ENCODE results near the gene RAB37.

RAB37 gene, protein sequence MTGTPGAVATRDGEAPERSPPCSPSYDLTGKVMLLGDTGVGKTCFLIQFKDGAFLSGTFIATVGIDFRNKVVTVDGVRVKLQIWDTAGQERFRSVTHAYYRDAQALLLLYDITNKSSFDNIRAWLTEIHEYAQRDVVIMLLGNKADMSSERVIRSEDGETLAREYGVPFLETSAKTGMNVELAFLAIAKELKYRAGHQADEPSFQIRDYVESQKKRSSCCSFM

GRCh38 chr17:74736513-74737298 lies at the start of gene RAB37:
Gene RAB37 (plus strand): TSS chr17:74737256. CDS start chr17:74737273, 17 bp downstream.
- DNase-seq (ENCODE audit: low read depth in 2 of 2): no peak

DNA sequence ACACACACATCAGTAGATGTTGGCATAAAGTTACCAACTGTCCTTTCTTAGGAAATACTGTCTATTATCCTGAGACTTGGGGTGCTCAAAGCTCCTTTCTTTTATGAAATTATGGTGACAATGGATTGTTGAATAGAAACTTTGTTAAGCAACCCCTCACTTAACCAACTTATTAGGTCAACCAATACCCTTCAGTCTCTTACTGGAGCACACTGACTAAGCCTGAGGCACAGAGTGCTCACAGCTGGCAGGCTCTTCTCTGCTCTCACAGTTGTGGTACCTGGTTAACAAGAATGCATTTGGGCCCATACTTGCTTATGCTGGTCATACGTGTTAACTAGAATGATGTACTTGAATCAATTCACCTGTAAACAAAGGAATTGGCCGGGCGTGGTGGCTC lies 49.2 kb upstream of the RAB37 start:
- no peak for DNase-seq (ENCODE audit: low read depth in 2 of 2)

DNA sequence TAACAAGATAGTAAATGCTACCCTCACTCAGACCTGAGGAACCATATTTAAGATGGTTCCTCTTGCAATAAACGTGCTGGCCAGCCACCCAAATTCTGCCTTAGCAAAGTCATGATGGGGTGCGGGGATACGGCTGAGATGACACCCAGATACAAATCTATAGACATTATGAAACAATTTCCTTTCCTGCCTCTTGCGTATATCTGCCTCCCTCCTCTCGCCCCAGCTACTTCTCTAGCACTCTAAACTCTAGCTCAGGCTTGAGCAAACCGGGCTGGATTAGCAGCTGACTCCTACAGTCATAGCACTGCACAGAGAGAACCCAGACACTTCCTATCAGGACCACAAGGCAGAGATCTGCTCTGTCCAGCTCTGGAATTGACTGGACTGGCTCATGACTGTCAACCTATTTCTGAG lies 46.6 kb upstream of the RAB37 start:
- no peak for DNase-seq (ENCODE audit: low read depth in 2 of 2)

DNA sequence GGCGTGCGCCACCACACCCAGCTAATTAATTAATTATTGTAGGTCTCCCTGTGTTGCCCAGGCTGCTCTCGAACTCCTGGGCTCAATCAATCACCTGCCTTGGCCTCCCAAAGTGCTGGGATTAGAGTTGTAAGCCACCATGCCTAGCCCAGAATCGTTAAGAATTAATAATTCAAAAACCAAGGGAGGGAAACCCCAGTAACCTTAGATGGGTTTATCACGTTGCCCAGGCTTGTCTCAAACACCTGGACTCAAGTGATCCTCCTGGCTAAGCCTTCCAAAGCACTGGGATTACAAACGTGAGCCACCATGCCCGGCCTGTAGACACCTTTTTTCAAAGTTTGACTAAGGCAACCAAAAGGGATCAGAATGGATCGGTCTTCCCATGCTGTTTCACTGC lies 45.9 kb upstream of the RAB37 start:
- DNase-seq (ENCODE audit: low read depth in 2 of 2): no peak

GRCh38 chr17:74694081-74694480 lies 43.0 kb upstream of the RAB37 start:
- no peak for DNase-seq (ENCODE audit: low read depth in 2 of 2)

DNA sequence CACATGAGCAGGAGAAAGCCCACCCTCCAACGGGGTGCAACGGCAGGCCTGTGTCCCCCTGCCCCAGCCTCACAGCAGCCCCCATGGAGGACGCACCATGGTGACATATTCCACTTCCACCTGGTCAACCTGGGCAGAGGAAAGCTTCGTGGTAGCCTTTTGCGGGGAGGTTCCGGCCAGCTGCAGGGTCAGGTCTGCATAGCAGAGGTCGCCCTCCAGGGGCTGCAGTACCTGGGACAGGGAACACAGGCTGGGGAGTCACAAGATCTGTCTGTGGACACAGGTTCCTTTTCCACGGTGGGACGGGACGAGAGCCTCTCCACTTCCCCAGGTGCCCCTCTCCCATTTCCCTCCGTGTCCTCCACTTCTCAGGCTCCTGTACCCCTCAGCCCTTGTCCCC lies 41.4 kb upstream of the RAB37 start:
- DNase-seq (ENCODE audit: low read depth in 2 of 2): no peak

DNA sequence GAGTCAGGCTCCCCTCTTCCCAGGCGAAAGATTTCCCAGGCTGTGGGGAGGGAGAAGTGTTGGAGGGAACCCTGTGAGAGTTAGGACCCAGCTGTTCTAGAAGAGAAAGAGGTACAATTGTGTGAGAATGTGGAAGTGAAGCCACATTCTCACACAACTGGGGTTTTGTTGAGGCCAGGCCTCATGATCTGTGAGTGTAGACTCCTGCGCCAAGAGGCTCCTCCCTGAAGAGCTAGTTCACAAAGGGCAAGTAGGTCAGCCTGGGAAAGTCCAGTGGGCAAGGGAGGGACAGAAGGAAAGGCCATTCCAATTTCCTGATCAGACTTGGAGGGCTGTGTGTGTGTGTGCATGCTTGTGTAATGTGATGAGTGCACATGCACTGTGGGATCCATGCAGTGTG lies 39.5 kb upstream of the RAB37 start:
- no peak for DNase-seq (ENCODE audit: low read depth in 2 of 2)

DNA sequence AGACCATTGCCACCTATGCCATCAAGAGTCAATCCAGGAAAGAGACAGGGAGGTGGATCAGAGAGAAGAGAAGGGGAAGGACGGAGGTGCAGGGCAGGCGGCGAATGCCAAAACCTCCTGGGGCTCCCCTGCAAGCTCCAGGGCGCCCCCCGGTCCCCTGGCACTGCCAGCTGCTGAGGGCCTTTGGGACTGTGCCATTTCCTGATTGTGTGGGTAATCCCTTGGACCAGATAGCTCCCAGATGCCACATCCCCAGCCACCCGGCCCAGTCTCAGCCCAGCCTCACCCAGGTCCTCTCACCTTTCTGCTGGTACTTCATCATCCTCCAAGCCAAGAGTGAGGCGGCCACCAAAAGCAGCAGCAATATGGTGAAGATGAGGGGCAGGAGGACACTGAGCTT lies 39.0 kb upstream of the RAB37 start:
- DNase-seq (ENCODE audit: low read depth in 2 of 2): no peak

GRCh38 chr17:74699236-74699635 lies 37.8 kb upstream of the RAB37 start:
- DNase-seq (ENCODE audit: low read depth in 2 of 2): no peak

- no peak for DNase-seq (ENCODE audit: low read depth in 2 of 2)
Observed at GRCh38 chr17:74702116-74702871, 34.8 kb upstream of the RAB37 start.

DNA sequence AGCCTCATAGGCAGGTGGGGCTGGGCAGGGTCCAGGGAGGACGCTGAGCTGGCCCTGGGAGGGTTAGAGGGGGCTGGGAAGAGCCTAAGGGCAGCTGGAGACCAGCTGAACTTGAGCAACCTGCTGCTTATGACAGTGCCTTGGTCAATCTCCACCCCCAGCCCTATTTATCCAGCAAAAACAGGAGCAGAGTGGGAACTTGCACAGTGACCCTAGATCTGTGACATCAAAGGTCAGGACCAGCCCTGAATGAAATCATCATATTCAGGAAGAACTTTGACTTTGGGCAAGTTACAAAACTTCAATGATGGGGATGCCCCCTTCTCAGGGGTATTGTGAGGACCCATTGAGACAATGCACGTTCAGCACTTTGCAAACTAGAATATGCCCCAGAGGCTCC lies 33.7 kb upstream of the RAB37 start:
- DNase-seq (ENCODE audit: low read depth in 2 of 2): no peak

DNA sequence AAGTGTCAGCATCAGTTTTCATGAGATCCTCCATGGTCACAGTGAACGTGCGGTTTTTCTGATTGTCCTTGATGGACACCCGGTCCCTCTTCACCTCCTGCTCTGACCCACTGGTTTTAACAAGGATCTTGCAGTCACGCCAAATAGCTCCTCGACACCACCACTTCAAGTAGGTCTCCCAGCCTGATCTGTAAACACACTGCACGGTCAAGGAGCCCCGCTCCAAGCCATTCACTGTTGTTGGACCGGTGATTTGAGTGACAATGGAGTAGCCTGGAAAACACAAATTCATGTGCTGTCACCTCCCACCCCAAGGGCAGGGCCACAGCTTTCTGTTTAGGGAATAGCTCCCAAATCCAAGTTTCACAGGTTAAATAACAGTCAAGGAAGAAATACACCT lies 32.5 kb upstream of the RAB37 start:
- DNase-seq (ENCODE audit: low read depth in 2 of 2): no peak

DNA sequence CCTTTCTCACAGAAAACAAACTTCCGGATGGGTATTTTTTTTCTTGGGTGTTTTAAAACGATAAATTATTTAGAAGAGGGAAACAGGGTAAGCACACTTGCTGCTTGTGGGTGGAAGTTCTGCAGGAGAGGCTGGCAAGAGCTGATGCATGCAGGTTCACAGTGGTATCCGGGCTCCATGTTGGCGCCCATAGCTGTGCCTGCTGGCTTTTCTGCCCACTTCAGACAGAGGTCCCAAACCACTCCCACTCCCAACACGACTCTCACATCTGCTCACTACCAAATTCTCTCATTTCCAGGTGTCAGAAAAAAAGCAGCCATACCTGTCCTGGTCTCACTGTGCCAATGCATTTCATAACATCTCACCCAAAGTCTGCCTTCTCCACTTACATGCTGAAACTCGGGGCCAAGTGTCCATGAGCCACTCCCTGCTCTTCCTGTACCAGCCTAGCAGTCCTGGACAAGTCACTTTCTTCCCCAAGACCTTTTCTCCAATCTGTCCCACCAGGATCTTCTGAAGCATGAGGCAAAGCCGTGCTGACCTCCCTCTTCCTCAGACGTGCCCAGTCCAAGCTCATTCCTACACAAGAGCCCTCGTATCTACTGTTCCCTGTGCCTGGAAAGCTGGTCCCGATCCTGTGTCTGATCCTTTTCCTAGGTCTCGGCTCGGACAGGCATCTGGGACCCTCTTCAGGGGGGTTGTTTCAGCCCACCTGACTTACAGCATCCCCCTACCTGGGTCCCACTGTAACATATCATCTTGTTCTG lies 25.8 kb upstream of the RAB37 start:
- DNase-seq (ENCODE audit: low read depth in 2 of 2): no peak

DNA sequence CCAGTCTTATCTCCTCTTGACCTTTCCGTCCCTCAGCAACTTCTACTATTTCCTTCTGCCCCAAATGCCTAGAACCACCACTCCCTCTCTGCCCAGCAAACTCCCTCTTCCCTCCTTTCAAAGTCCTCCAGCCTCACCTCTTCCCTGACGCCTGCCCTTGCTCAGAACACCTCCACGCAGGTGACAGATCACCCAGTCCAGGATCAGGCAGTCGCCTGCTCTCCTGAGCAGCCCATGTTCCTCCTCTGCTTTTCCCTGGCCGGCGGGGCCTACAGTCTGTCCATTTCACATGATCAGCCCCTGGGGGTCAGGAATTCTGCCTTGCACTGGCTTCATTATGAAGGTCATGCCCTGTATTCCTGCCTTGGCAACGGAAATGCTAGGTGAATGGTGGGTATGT lies 24.8 kb upstream of the RAB37 start:
- DNase-seq (ENCODE audit: low read depth in 2 of 2): no peak

DNA sequence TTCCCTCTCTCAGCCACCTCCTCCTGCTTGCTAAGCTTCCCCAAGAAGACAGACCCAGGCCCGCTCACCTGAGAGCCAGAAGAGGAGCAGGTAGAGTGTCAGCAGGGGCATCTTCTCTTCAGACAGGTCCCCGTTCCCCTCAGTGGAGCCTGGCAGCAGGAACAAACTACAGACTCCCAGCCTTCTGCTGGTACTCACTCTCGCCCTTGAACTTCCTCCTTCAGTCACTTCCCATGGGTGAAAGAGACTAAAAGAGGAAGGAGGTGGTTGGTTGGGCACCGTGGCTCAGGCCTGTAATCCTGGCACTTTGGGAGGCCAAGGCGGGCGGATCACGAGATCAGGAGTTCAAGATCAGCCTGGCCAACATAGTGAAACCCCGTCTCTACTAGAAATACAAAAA lies 24.3 kb upstream of the RAB37 start, which contains the start of gene CD300LF:
CD300LF (minus strand) TSS at position 168 of the 400 bp plus-strand sequence; CDS start at position 111, 57 bp downstream.
- DNase-seq (ENCODE audit: low read depth in 2 of 2): no peak

DNA sequence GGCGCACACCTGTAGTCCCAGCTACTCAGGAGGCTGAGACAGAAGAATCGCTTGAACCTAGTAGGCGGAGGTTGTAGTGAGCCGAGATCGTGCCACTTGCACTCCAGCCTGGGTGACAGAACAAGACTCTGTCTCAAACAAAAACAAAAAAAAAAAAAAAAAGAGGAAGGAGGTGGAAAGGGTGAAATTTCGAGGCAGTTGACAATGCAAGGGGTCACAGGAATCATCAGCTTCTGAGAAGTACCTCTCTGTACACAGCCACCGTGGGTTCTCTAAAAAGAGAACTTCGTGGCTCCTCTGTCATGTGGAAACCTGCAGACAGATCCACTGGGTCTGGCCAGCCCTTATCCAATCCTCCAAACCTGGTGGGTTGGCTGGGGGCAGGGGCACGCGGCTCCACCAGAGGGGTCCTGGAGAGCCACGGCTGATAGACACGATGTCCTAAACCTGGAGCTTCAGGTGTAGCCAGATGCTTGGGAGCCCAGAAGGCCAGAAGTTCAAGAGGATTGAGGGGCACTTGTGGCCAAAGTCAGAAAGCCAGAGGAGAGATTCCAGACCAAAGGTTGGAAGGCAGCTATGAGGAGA lies 23.8 kb upstream of the RAB37 start:
- DNase-seq (ENCODE audit: low read depth in 2 of 2): no peak

DNA sequence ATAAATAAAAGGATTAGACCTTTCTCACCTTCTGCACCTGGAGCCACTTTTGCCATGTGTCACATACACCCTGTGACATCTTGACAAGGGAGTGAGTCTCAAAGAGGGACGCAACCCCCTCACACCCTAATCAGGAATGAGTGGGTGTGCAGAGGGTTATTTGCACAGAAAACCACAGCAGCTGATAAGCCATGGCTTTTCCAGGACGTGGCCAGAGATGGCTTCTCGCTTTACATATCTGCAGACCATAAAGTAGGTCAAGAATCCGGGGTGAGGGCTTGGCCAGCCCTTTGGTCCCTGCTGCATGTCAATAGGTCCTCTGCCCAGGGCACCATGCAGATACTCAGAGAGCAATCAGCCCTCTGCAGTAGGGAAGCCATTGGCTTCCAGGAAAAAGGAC lies 21.9 kb upstream of the RAB37 start:
- no peak for DNase-seq (ENCODE audit: low read depth in 2 of 2)

- no peak for DNase-seq (ENCODE audit: low read depth in 2 of 2)
Observed at GRCh38 chr17:74720506-74720905, 16.6 kb upstream of the RAB37 start.

DNA sequence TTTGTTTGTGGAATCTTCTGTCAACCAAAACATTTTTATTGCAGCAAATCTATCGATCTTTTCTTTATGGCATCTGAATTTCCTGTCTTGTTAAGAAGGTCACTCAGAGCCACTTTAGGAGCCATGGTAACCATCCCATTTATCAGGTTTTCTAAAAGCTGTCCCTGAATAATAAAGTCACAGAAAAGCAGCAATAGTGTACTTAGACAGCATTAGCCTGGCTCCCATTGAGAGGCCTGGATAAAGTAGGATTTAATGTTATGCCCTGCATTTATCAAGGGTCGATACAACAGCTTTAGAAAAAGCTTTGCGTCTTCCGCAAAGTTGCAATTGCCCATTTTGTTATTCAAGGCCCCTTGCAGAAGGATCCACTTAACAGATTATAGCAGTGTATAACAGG lies 14.3 kb upstream of the RAB37 start:
- DNase-seq (ENCODE audit: low read depth in 2 of 2): no peak

DNA sequence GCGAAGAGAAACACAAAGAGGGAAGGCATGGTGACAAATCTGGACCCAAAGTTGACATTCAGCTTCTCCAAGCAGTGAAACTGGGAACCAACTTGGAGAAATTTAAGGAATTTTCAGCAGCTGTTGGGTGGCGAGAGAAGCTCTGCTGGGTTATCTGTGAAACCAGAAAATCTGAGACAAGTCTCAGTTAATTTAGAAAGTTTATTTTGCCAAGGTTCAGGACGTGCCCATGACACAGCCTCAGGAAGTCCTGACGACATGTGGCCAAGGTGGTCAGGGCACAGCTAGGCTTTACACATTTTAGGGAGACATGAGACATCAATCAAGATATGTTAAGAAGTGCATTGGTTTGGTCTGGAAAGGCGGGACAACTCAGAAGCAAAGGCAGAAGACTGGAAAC lies 13.2 kb upstream of the RAB37 start:
- DNase-seq (ENCODE audit: low read depth in 2 of 2): no peak

DNA sequence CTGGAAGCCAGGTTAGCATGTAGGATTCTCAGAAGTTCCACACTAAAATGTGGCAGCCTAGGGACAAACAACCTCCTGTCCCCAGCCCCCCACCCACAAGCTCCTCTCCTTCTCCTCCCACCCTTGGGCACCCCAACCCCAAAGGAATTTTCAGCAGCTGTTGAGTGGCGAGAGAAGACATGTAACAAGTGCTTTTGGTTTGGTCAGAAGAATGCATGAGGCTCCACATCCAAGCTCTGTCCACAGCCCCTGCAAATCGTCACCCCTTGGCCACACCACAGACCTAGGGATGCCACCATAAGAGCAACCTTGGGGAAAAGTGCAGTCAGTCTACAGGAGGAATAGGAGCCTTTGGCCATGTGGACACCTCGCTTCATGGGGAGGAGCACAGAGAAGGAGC lies 11.9 kb upstream of the RAB37 start:
- DNase-seq (ENCODE audit: low read depth in 2 of 2): no peak
